IMR-90 (cell line): ENCODE measurements around the gene PRLH. TPM values are rescaled to one million over a fixed set of nuclear protein-coding genes. Genes with fewer than 3 reads are reported as not detected.

Experiments used
- ATAC-seq: fragments of 200-7000 bp; cut with Tn5 transposase; 2 replicates; pipeline ENCODE4 v1.9.1; 2020; ENCODE audit warnings: low read depth, mild to moderate bottlenecking, moderate library complexity
- BruUV-seq: library from RNA; stranded (reverse); fragments of 400-500 nt; replicated peaks from 2 replicates; lab custom pipeline; 2021; lab: Mats Ljungman, UMichigan
- CTCF ChIA-PET: fragments of 300-600 bp; formaldehyde crosslinking; extraction: SDS; loops from one replicate; lab custom pipeline; 2021; ENCODE audit warnings: antibody characterized with exemption; lab: Yijun Ruan, JAX
- POLR2A ChIA-PET: fragments of 300-600 bp; sonication (Branson Sonifier 250); formaldehyde crosslinking; loops from one replicate; lab custom pipeline; 2022; ENCODE audit warnings: antibody characterized with exemption; ENCODE audit not compliant: unreplicated experiment; lab: Charles Lee
- DNase-seq: peaks from one replicate; pipeline ENCODE4 v3.0.0; 2013
- H2AFZ ChIP-seq: replicated peaks from 2 replicates; pipeline ENCODE3; 2013; ENCODE audit warnings: low read length, mild to moderate bottlenecking; ENCODE audit not compliant: poor library complexity
- H2AK5ac ChIP-seq: 2 replicates; pipeline ENCODE4 v1.6.1; 2013; ENCODE audit warnings: low read depth, low read length, inconsistent platforms
- H2AK9ac ChIP-seq: replicated peaks from 2 replicates; pipeline ENCODE3; 2013; ENCODE audit warnings: mild to moderate bottlenecking, low read depth, low read length, moderate library complexity; ENCODE audit not compliant: poor library complexity
- H2BK120ac ChIP-seq: 2 replicates; pipeline ENCODE4 v1.6.1; 2013; ENCODE audit warnings: low read depth, low read length, inconsistent platforms
- H2BK15ac ChIP-seq: 3 replicates; pipeline ENCODE4 v1.6.1; 2013; ENCODE audit warnings: low read depth, low read length, inconsistent platforms
- H2BK20ac ChIP-seq: 2 replicates; pipeline ENCODE4 v1.6.1; 2013; ENCODE audit warnings: low read depth, mild to moderate bottlenecking, inconsistent platforms, low read length, moderate library complexity
- H2BK5ac ChIP-seq: 2 replicates; pipeline ENCODE4 v1.6.1; 2013; ENCODE audit warnings: mild to moderate bottlenecking, low read depth, low read length, inconsistent platforms; ENCODE audit not compliant: poor library complexity, severe bottlenecking
- H3K14ac ChIP-seq: replicated peaks from 2 replicates; pipeline ENCODE4 v1.6.1; 2013; ENCODE audit warnings: low read depth, low read length, inconsistent platforms
- H3K18ac ChIP-seq: 2 replicates; pipeline ENCODE4 v1.6.1; 2013; ENCODE audit warnings: low read depth, low read length, control low read depth
- H3K23ac ChIP-seq: 2 replicates; pipeline ENCODE4 v1.6.1; 2013; ENCODE audit warnings: low read depth, low read length, inconsistent platforms
- H3K27ac ChIP-seq: 2 replicates; pipeline ENCODE4 v1.5.1; 2013; ENCODE audit warnings: mild to moderate bottlenecking, control low read depth, low read length; ENCODE audit not compliant: insufficient read depth
- H3K27me3 ChIP-seq: 2 replicates; pipeline ENCODE4 v1.6.1; 2013; ENCODE audit warnings: low read length; ENCODE audit not compliant: control insufficient read depth, insufficient read depth
- H3K36me3 ChIP-seq: 2 replicates; pipeline ENCODE4 v1.6.1; 2013; ENCODE audit warnings: low read length, mixed read lengths; ENCODE audit not compliant: control insufficient read depth, insufficient read depth
- H3K4ac ChIP-seq: 2 replicates; pipeline ENCODE4 v1.6.1; 2013; ENCODE audit warnings: low read depth, low read length, inconsistent platforms
- H3K4me1 ChIP-seq: 2 replicates; pipeline ENCODE4 v1.6.1; 2013; ENCODE audit warnings: low read length, mixed read lengths; ENCODE audit not compliant: control insufficient read depth, insufficient read depth
- H3K4me2 ChIP-seq: 2 replicates; pipeline ENCODE4 v1.6.1; 2013; ENCODE audit warnings: low read depth, mild to moderate bottlenecking, control low read depth, low read length, moderate library complexity
- H3K4me3 ChIP-seq: 2 replicates; pipeline ENCODE4 v1.5.1; 2013; ENCODE audit warnings: low read depth, mild to moderate bottlenecking, control low read depth, low read length, moderate library complexity; ENCODE audit not compliant: insufficient read depth
- H3K56ac ChIP-seq: 2 replicates; pipeline ENCODE4 v1.6.1; 2013; ENCODE audit warnings: low read length, inconsistent platforms; ENCODE audit not compliant: insufficient read depth; ENCODE audit errors: extremely low read depth
- H3K79me1 ChIP-seq, 2 experiments: 2 replicates each; pipeline ENCODE4 v1.6.1; 2013; ENCODE audit warnings: low read length in 2 of 2, inconsistent platforms in 1 of 2, low read depth in 1 of 2
- H3K9ac ChIP-seq: 2 replicates; pipeline ENCODE4 v1.6.1; 2013; ENCODE audit warnings: low read depth, low read length, control low read depth
- H3K9me1 ChIP-seq: 2 replicates; pipeline ENCODE4 v1.6.1; 2013; ENCODE audit warnings: low read length, inconsistent platforms; ENCODE audit not compliant: insufficient read depth
- H3K9me3 ChIP-seq: 2 replicates; pipeline ENCODE4 v1.6.1; 2013; ENCODE audit warnings: low read length; ENCODE audit not compliant: control insufficient read depth, insufficient read depth
- H4K20me1 ChIP-seq: 2 replicates; pipeline ENCODE4 v1.6.1; 2013; ENCODE audit warnings: low read length, inconsistent platforms; ENCODE audit not compliant: insufficient read depth
- H4K5ac ChIP-seq: 2 replicates; pipeline ENCODE4 v1.6.1; 2013; ENCODE audit warnings: mild to moderate bottlenecking, low read depth, low read length, control low read depth
- H4K8ac ChIP-seq, 2 experiments: 2 replicates each; pipeline ENCODE4 v1.6.1; 2013; ENCODE audit warnings: low read depth in 2 of 2, low read length in 2 of 2, control low read depth in 1 of 2, inconsistent platforms in 1 of 2
- H4K91ac ChIP-seq: 2 replicates; pipeline ENCODE4 v1.6.1; 2013; ENCODE audit warnings: low read depth, low read length, inconsistent platforms; ENCODE audit not compliant: insufficient read depth
- BHLHE40 ChIP-seq: fragments of 150-350 bp; IDR thresholded peaks from 2 replicates; pipeline ENCODE4 v1.6.1; 2016; ENCODE audit warnings: mild to moderate bottlenecking, low read depth, low read length
- MAFK ChIP-seq: IDR thresholded peaks from 2 replicates; pipeline ENCODE4 v1.6.1; 2012; ENCODE audit warnings: low read depth, low read length, improper control_type of control experiment
- NFE2L2 ChIP-seq: fragments of 150-350 bp; IDR thresholded peaks from 2 replicates; pipeline ENCODE4 v1.6.1; 2016; ENCODE audit warnings: low read depth, mild to moderate bottlenecking, low read length
- RCOR1 ChIP-seq: IDR thresholded peaks from 2 replicates; pipeline ENCODE4 v1.6.1; 2012; ENCODE audit warnings: mild to moderate bottlenecking, low read length, improper control_type of control experiment; ENCODE audit not compliant: insufficient replicate concordance
- dilution Hi-C: fragments of 300-500 bp; cut with HindIII; formaldehyde crosslinking; loops from one replicate; pipeline ENCODE4 v1.14.3; 2018; ENCODE audit warnings: low sequenced_read_pairs; ENCODE audit not compliant: unreplicated experiment
- in situ Hi-C: fragments of 300-500 bp; cut with MboI; formaldehyde crosslinking; loops from 3 replicates; pipeline ENCODE4 v1.14.3; 2019; ENCODE audit warnings: low sequenced_read_pairs, inconsistent platforms, mixed read lengths
- intact Hi-C: fragments of 100-400 bp; cut with micrococcal nuclease; formaldehyde crosslinking; loops from 2 replicates; pipeline ENCODE4 v1.10.0; 2022
- polyA plus RNA-seq, 3 experiments: library from polyadenylated mRNA; depleted of rRNA; stranded (reverse); fragments of >200 nt; gene quantifications; 2 replicates each; pipeline ENCODE4 v1.2.3, GENCODE V29; 2012; ENCODE audit warnings: low replicate concordance in 1 of 3
- total RNA-seq: library from RNA; depleted of rRNA; stranded (reverse); fragments of >200 nt; gene quantifications from 2 replicates; pipeline ENCODE4 v1.2.3, GENCODE V29; 2012

PRLH gene
- total and polyA plus RNA-seq, 2 of the 4 experiments (the other 2 are of a cell fraction) = not detected

GRCh38 chr2:237612527-237613357, 46.4 kb downstream of the PRLH start (continued):
- no peak for TF ChIP-seq BHLHE40

GRCh38 chr2:237613679-237614078, 47.3 kb downstream of the PRLH start:
- Histone ChIP-seq H3K27me3 (no peaks in the 10 kb centered on the region), H2BK20ac (peak overlapping the region; percentile 74; the same call in 1 of the 2 replicates), H4K8ac (peak overlapping the region; percentile 37 to 67; a peak in 2 of 4 replicates), H2AK9ac (peak overlapping the region; percentile 74), H3K36me3 (no peaks in the 10 kb centered on the region), H3K4me1 (peaks cover 30% of the 10 kb centered on the region), H2BK15ac (peak overlapping the region; percentile 4; the same call in 1 of the 3 replicates), H3K79me1 (peaks cover 0 to 14% of the 10 kb centered on the region in 2 experiments; a peak in 2 of 4 replicates), H3K4me3 (no peak overlapping the region), H4K20me1 (no peaks in the 10 kb centered on the region), H3K18ac (0 out of 2 replicates have a peak overlapping the region, but pooled peaks have one; percentile 50), H3K9ac (no peak overlapping the region), H3K23ac (peak overlapping the region; percentile 43; the same call in 1 of the 2 replicates), H2BK120ac (peak overlapping the region; percentile 91), H2BK5ac (peak overlapping the region; percentile 29), H3K9me3 (no peaks in the 10 kb centered on the region), H3K9me1 (peaks cover 34% of the 10 kb centered on the region), H3K4ac (peak overlapping the region; percentile 92), H3K56ac (no peak overlapping the region), H3K14ac (peak overlapping the region; percentile 5), H2AFZ (peak overlapping the region; percentile 55), H3K4me2 (no peak overlapping the region), H4K91ac (peak overlapping the region; percentile 62), H4K5ac (no peak overlapping the region; the same call in 1 of the 2 replicates), H3K27ac (no peak overlapping the region), H2AK5ac (peak overlapping the region; percentile 90; the same call in 1 of the 2 replicates)
- in situ Hi-C loops = no loop called here
- dilution Hi-C loops = no loop called here
- intact Hi-C loops = no loop called here
- no peak for ATAC-seq
- ChIA-PET POLR2A (no interaction called here), CTCF (no interaction called here)
- no TSS peak for BruUV-seq
- TF ChIP-seq MAFK = no peak
- no peak for TF ChIP-seq BHLHE40
- no peak for TF ChIP-seq NFE2L2
- TF ChIP-seq RCOR1 = no peak
- no peak for DNase-seq
